Activated CD4-positive, alpha-beta T cell treated with anti-CD3 and anti-CD28 coated beads, Interleukin-2, amount 10 ng/mL, durations not matched to agents 7 days and 5 days (primary cell): Measurements from ENCODE around the gene PLA2G2D. TPM values are rescaled to one million over a fixed set of nuclear protein-coding genes. Genes with fewer than 3 reads are reported as not detected.

Experiments used
- CTCF ChIA-PET: fragments of 350-600 bp; sonication (Branson Sonifier 250); formaldehyde crosslinking; loops from one replicate; lab custom pipeline; 2021; ENCODE audit warnings: antibody characterized with exemption; lab: Charles Lee
- POLR2A ChIA-PET: fragments of 350-600 bp; sonication (Branson Sonifier 250); formaldehyde crosslinking; loops from one replicate; lab custom pipeline; 2021; ENCODE audit warnings: antibody characterized with exemption; lab: Charles Lee
- DNase-seq: peaks from one replicate; pipeline ENCODE4 v3.0.0-alpha.2; 2020
- H3K27ac Mint-ChIP-seq: one replicate; pipeline ENCODE4 v1.8.0; 2021; ENCODE audit warnings: mild to moderate bottlenecking, moderate library complexity, mixed read lengths
- H3K27me3 Mint-ChIP-seq: one replicate; pipeline ENCODE4 v1.8.0; 2021; ENCODE audit warnings: mixed read lengths
- H3K36me3 Mint-ChIP-seq: one replicate; pipeline ENCODE4 v1.8.0; 2021; ENCODE audit warnings: low read depth, mixed read lengths
- H3K4me1 Mint-ChIP-seq: one replicate; pipeline ENCODE4 v1.8.0; 2021; ENCODE audit warnings: mixed read lengths
- H3K4me3 Mint-ChIP-seq: one replicate; pipeline ENCODE4 v1.8.0; 2021; ENCODE audit warnings: mild to moderate bottlenecking, moderate library complexity, mixed read lengths
- H3K9me3 Mint-ChIP-seq: one replicate; pipeline ENCODE4 v1.8.0; 2021; ENCODE audit warnings: mixed read lengths
- total RNA-seq, 2 experiments: library from RNA; stranded (reverse); gene quantifications; one replicate each; pipeline ENCODE4 v1.2.3, GENCODE V29; 2021

Gene PLA2G2D, protein sequence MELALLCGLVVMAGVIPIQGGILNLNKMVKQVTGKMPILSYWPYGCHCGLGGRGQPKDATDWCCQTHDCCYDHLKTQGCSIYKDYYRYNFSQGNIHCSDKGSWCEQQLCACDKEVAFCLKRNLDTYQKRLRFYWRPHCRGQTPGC
- total RNA-seq, result not detected

DNA sequence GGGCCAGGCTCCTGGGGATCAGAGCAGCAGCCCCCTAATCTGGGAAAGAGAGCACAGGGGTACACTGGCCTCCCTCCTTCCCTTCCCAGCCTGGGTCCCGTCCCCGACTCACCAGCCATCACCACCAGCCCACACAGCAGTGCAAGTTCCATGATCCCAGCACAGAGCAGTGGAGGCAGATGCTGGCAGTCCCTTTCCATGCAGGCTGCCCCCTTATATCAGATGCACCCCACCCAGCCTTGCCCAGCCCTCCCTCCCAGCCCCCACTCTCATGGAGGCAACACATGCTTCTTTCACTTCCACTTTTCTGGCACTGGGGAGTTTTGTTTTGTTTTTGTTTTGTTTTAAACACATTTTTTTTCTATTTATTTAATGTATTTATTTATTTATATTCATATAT is at the start of gene PLA2G2D:
PLA2G2D (minus strand) TSS at position 190 of the 400 bp plus-strand sequence; CDS start at position 152, 38 bp downstream.
- no peaks in the 10 kb centered on the region for H3K4me1 Mint-ChIP-seq
- H3K4me3 Mint-ChIP-seq, result no peak within 1 kb of the TSS
- CTCF ChIA-PET, result no interaction called here
- no peaks in the 10 kb centered on the region for H3K36me3 Mint-ChIP-seq
- peaks cover 18% of the 10 kb centered on the region for H3K27me3 Mint-ChIP-seq
- H3K9me3 Mint-ChIP-seq, result no peaks in the 10 kb centered on the region
- POLR2A ChIA-PET, result no interaction called here
- no peak for DNase-seq
- H3K27ac Mint-ChIP-seq, result no peak within 1 kb of the TSS

DNA sequence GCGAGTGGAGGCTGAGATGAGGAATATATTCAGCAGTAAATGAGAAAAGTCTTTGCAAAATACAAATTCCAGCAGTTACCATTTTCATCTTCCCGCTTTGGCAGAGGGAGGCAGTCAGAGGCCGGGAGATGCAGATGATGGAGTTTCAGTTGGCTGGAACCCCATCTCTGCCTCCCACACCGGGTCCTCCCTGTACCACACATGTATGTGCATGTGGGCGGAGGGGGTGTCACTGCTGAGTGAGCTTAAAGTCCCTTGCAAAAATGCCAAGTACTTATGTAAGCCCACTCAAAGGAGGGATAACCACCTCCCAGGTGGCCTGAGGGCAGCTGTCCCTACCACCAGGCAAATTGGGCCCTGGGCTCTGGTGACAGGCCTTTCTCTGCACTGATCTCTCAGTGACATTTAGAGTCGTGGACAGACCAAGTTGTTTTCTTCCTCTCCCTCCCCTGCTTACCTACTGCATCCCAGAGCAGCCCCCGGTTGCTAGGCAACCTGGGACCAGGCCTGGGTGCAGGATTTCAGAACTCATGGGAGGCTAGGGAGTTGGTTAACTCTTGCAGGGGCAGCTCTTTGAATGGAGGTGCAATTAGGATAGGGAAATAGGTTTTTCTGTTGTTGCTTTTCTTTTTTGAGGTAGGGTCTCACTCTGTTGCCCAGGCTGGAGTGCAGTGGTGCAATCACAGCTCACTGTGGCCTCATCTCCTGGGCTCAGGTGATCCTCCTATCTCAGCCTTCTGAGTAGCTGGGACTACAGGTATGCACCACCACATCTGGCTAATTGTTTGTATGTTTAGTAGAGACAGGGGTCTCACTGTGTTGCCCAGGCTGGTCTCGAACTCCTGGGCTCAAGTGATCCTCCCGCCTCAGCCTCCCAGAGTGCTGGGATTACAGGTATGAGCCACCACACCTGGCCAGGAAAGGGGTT is 49.5 kb upstream of the PLA2G2D start:
- no peak overlapping the region for H3K27ac Mint-ChIP-seq
- peaks cover 8% of the 10 kb centered on the region for H3K9me3 Mint-ChIP-seq
- CTCF ChIA-PET, result interaction anchor here (0.5 to 1.4 kb wide), 6 partner anchors 8 to 365 kb away, joined by 3 read pairs; no protein-coding TSS in a partner anchor
- POLR2A ChIA-PET, result no interaction called here
- peaks cover 2% of the 10 kb centered on the region for H3K27me3 Mint-ChIP-seq
- no peak for DNase-seq
- H3K36me3 Mint-ChIP-seq, result no peaks in the 10 kb centered on the region
- peaks cover 12% of the 10 kb centered on the region for H3K4me1 Mint-ChIP-seq
- H3K4me3 Mint-ChIP-seq, result no peak overlapping the region

DNA sequence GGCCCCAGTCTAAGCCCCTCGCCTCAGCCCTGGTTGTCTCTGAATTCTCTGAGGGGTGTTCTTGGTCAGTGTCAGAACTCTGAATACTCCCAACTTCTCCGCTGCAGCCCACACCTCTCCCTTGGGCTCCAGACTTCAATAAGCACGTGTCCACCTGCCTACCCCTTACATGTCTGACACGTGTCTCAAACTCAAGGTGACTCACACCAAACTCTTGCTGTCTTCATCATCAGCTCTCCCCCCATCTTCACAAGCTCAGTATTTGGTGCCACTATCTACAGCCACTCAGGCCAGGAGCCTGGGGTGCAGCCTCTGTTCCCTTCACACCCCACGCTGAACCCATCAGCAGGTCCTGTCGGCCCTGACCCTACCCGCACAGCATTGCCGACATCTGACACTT is 47.8 kb upstream of the PLA2G2D start:
- peaks cover 8% of the 10 kb centered on the region for H3K4me1 Mint-ChIP-seq

DNA sequence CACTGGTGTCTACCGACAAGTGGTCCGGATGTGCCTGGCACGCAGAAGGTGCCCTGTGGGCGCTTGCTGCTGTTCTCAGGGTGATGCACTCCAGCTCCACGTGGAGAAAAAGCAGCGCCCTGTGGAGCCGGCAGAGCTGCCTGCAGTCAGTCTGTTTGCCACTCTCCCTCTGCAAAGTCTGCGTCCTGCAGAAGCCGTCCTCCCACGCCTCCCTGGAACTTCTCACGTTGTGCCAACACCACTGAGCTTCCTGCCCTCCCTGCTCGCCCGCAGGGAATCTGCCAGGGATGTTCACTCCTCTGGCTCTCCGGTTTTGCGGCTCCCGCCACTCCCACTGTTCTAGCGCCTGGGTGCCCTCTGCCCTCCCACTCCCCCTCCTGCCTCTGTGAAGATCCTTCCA is 46.7 kb upstream of the PLA2G2D start:
- Mint-ChIP-seq H3K27me3 (peaks cover 2% of the 10 kb centered on the region), H3K4me1 (no peaks in the 10 kb centered on the region), H3K9me3 (peaks cover 24% of the 10 kb centered on the region), H3K36me3 (no peaks in the 10 kb centered on the region), H3K27ac (no peak overlapping the region), H3K4me3 (no peak overlapping the region)
- CTCF ChIA-PET, result interaction anchor here (0.9 to 3.6 kb wide), 7 partner anchors 8 to 46 kb away, joined by 3 to 14 read pairs (median 6); no protein-coding TSS in a partner anchor
- DNase-seq, result no peak
- POLR2A ChIA-PET, result no interaction called here

More for the DNA sequence above, 47.8 kb upstream of the PLA2G2D start:
- Mint-ChIP-seq H3K9me3 (peaks cover 18% of the 10 kb centered on the region), H3K27ac (no peak overlapping the region), H3K27me3 (peaks cover 2% of the 10 kb centered on the region), H3K36me3 (no peaks in the 10 kb centered on the region), H3K4me3 (no peak overlapping the region)
- no peak for DNase-seq
- ChIA-PET POLR2A (no interaction called here), CTCF (interaction anchor here (2.0 to 3.6 kb wide), 3 partner anchors 10 to 28 kb away, joined by 6 to 14 read pairs (median 13); no protein-coding TSS in a partner anchor)

DNA sequence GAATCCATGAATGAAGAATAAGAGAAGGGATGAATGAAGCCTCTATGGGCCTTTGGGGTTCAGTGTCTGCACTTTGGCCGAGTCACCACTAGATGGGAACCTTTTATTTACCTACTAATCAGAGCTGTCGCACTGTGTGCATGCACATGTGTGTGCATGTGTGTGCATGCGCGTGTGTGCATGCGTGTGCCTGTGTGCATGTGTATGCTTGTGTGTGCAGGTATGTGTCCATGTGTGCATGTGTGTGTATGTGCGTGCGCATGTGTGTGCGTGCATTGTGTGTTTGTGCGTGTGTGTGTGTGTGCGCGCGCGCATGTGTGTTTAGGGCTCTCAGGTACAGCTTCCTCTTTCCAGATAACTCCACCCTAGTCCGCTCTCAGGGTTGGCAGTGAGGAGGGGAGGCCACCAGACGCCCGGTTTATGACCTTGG is 46.2 kb upstream of the PLA2G2D start:
- ChIA-PET POLR2A (no interaction called here), CTCF (interaction anchor here (0.9 to 3.6 kb wide), 7 partner anchors 9 to 47 kb away, joined by 3 to 14 read pairs (median 6); no protein-coding TSS in a partner anchor)
- H3K4me1 Mint-ChIP-seq, result no peaks in the 10 kb centered on the region
- no peak overlapping the region for H3K27ac Mint-ChIP-seq
- H3K36me3 Mint-ChIP-seq, result no peaks in the 10 kb centered on the region
- H3K9me3 Mint-ChIP-seq, result peaks cover 29% of the 10 kb centered on the region
- peaks cover 2% of the 10 kb centered on the region for H3K27me3 Mint-ChIP-seq
- no peak overlapping the region for H3K4me3 Mint-ChIP-seq
- no peak for DNase-seq

DNA sequence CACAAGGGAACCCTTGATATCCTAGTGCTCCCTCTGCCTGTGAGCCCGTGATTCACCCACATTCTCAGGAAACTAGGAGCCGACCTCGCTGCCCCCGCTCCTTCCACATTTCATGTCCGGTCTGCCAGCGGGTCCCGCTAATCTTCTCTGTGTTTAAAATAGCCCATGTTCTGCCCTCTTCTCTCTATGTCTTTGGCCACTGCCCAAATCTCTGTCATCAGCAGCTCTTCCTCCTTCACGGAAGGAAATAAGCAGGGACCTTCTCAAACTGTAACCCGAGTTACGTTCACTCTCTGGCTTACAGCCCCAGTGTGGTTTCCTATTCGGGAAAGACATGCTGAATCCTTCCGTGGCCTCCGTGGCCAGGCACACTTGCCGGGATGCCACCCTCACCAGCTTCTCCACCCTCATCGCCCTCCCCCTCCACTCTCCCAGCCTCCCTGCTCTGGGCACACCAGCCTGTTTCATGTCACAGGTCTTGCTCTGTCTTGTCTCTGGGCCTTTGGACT is 45.4 kb upstream of the PLA2G2D start:
- H3K27ac Mint-ChIP-seq, result peak overlapping the region; percentile 27
- no peaks in the 10 kb centered on the region for H3K36me3 Mint-ChIP-seq
- no peak overlapping the region for H3K4me3 Mint-ChIP-seq
- ChIA-PET CTCF (interaction anchor here (1.0 to 4.0 kb wide), 7 partner anchors 9 to 48 kb away, joined by 4 to 22 read pairs (median 13); no protein-coding TSS in a partner anchor), POLR2A (no interaction called here)
- peaks cover 2% of the 10 kb centered on the region for H3K27me3 Mint-ChIP-seq
- no peak for DNase-seq
- H3K4me1 Mint-ChIP-seq, result no peaks in the 10 kb centered on the region
- H3K9me3 Mint-ChIP-seq, result peaks cover 36% of the 10 kb centered on the region

DNA sequence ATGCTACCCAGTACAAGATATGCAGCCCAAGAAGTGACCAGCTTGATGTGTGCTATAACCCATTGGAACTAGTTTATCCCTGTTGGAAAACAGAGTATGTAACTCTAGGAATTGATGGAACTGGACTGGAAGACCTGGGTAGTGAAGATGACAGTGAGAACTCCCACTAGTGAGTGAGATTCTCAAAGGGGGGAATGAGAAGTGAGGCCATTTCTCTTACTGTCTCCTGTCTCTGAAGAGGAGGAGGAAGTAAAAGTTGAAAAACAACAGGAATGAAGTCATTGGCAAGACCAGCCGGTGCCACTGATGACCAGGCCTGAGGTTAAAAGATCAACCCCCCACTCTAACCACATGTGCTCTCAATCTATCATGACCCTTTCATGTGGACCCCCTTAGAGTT is 40.7 kb upstream of the PLA2G2D start:
- Mint-ChIP-seq H3K9me3 (peaks cover 43% of the 10 kb centered on the region), H3K4me3 (no peak overlapping the region), H3K36me3 (no peaks in the 10 kb centered on the region), H3K27me3 (peaks cover 2% of the 10 kb centered on the region), H3K27ac (no peak overlapping the region), H3K4me1 (no peaks in the 10 kb centered on the region)
- CTCF ChIA-PET, result interaction anchor here (1.5 kb wide), 1 partner anchor 13 kb away, joined by 4 read pairs; no protein-coding TSS in a partner anchor
- POLR2A ChIA-PET, result no interaction called here
- DNase-seq, result no peak

DNA sequence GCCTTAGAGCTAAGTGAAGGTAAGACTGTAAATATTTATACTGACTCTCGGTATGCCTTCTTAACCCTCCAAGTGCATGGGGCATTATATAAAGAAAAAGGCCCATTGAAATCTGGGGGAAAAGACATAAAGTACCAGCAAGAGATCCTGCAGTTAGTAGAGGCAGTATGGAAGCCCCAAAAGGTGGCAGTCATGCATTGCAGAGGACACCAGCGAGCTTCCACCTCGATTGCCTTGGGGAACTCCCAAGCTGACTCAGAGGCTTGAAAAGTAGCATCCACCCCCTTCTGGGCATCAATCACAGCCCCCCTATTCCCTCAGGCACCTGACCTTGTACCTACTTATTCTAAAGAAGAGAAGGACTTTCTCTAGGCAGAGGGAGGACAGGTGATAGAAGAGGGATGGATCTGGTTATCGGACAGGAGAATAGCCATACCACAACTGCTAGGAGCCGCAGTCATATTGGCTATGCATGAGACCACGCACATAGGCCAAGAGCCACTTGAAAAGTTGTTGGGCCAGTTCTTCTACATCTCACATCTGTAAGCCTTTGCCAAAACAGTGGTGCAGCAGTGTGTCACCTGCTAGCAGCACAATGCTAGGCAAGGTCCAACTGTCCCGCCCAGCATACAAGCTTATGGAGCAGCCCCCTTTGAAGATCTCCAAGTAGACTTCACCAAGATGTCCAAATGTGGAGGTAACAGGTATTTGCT is 39.2 kb upstream of the PLA2G2D start:
- H3K36me3 Mint-ChIP-seq, result no peaks in the 10 kb centered on the region
- CTCF ChIA-PET, result interaction anchor here (1.3 to 2.2 kb wide), 3 partner anchors 9 to 12 kb away, joined by 4 to 6 read pairs (median 4); no protein-coding TSS in a partner anchor

DNA sequence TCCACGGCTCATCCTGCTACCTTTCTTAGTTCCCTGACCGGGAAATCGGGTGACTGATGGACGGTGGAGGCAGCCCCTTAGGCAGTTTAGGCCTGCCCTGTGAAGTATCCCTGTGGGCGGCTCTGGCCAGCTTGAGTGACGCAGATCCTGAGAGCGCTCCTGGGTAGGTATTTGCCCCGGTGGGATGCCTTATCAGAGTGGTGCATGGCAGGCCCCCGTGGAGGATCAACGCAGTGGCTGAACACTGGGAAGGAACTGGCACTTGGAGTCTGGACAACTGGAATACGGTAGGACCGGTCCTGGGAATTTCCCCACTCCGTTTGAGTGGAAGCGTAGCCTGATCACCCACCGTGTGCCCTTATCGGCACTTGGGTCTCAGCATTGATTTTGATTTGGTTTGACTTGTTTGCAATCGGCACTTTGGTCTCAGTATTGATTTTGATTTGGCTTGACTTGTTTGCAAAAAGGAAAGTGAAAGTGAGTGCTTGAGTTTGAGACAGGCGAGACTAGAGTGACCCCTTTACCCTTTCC is 35.0 kb upstream of the PLA2G2D start:
- peaks cover 7% of the 10 kb centered on the region for H3K9me3 Mint-ChIP-seq
- CTCF ChIA-PET, result interaction anchor here (0.7 to 2.9 kb wide), 3 partner anchors 11 to 316 kb away, joined by 3 to 13 read pairs (median 4); no protein-coding TSS in a partner anchor
- peaks cover 21% of the 10 kb centered on the region for H3K4me1 Mint-ChIP-seq
- DNase-seq, result no peak
- no peak overlapping the region for H3K4me3 Mint-ChIP-seq
- H3K36me3 Mint-ChIP-seq, result no peaks in the 10 kb centered on the region
- no peaks in the 10 kb centered on the region for H3K27me3 Mint-ChIP-seq
- H3K27ac Mint-ChIP-seq, result peak overlapping the region; percentile 44
- POLR2A ChIA-PET, result no interaction called here

More for the DNA sequence above, 39.2 kb upstream of the PLA2G2D start:
- Mint-ChIP-seq H3K27ac (no peak overlapping the region), H3K4me1 (peaks cover 13% of the 10 kb centered on the region), H3K9me3 (peaks cover 38% of the 10 kb centered on the region), H3K4me3 (no peak overlapping the region), H3K27me3 (no peaks in the 10 kb centered on the region)
- POLR2A ChIA-PET, result no interaction called here
- no peak for DNase-seq

DNA sequence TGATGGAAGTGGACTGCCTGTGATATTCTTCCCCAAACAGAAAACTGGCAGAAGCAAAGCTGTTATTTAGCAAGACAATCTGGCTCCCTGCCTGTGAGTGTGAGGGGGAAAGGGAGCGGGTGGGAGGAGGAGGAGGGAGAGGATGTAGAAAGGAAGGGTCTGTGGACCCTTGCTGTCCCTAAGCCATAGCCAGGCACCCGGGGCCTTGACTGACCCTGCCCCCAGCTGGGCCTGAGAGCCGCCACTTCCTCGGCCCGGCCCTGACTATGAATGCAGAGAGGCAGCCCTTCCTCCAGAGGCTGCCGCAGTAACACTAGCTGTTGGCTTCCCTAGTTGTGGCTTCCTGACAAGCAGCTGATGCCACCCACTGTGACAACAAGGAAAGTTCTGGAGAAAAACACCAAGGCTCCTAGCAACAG is 33.7 kb upstream of the PLA2G2D start:
- CTCF ChIA-PET, result interaction anchor here (0.6 to 3.0 kb wide), 7 partner anchors 10 to 234 kb away, joined by 3 to 22 read pairs (median 3); no protein-coding TSS in a partner anchor
- H3K4me1 Mint-ChIP-seq, result peaks cover 21% of the 10 kb centered on the region
- no peak overlapping the region for H3K4me3 Mint-ChIP-seq
- no peaks in the 10 kb centered on the region for H3K27me3 Mint-ChIP-seq
- no peak for DNase-seq
- H3K36me3 Mint-ChIP-seq, result no peaks in the 10 kb centered on the region
- POLR2A ChIA-PET, result no interaction called here
- H3K9me3 Mint-ChIP-seq, result no peaks in the 10 kb centered on the region
- H3K27ac Mint-ChIP-seq, result no peak overlapping the region

DNA sequence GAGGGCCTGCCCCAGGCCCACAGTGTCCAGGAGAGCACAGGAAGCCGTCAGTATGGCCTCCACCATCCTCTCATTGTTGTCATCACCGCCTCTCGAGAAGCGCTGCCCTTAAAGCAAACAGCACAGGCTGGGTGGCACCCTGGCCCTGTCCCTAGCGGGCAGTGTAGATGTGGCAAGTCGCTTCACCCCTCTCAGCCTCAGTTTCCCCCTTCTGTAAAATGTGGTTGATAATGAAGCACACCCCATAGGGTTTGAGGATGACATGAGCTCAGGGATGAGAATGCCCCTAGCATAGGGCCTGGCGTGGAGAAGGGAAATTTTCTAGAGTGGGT is 33.2 kb upstream of the PLA2G2D start:
- ChIA-PET CTCF (interaction anchor here (0.6 to 3.0 kb wide), 7 partner anchors 10 to 234 kb away, joined by 3 to 22 read pairs (median 3); no protein-coding TSS in a partner anchor), POLR2A (interaction anchor here (0.6 kb wide), 1 partner anchor 30 kb away, joined by 3 read pairs; no protein-coding TSS in a partner anchor)
- Mint-ChIP-seq H3K4me3 (peak overlapping the region; percentile 62), H3K4me1 (peaks cover 21% of the 10 kb centered on the region), H3K9me3 (no peaks in the 10 kb centered on the region), H3K27ac (peak overlapping the region; percentile 48), H3K27me3 (no peaks in the 10 kb centered on the region), H3K36me3 (no peaks in the 10 kb centered on the region)
- no peak for DNase-seq
